Measurements from ENCODE around the gene FOXN3.
"Not testable (repeated sequence)": the region's sequence is repeated elsewhere in the genome, so short reads cannot be mapped to it uniquely, and the experiment has no call there.

The FOXN3 gene

DNA sequence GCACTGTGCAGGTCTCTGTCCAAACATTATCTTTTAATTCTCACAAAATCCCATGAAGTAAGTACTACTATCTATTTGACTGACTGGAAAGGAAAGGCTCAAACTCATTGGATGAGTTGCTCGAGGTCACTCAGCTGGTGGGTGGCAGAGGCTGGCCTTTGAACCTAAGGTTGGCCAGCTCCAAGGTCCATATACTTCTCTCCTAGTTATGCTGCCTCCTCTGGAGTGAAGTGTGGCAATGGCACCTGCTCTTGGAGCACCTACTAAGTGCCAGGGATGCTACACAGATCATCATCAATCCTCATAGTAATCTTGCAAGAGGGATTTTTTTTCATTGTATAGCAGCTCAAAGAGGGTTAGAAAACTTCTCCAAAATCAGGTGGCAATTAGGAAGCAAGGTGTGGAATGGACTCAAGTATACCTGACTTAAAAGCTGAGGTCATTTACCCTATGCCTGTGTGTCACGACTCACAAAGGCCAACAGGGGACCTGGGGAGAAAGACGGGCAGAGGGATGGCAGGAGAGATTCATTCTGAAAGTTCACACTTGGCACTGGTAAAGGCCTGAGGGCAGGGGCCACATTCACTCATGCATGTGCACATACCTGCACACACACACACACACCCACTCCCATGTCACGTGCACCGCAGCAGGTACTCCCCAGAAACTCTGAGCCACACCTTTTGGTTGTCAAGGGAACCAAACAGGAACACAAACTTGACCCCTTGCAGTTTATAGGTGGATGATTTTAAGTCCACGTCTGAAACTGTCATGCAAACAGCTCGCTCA, 146.4 kb downstream of the FOXN3 start:
- no peak for DNase-seq

DNA sequence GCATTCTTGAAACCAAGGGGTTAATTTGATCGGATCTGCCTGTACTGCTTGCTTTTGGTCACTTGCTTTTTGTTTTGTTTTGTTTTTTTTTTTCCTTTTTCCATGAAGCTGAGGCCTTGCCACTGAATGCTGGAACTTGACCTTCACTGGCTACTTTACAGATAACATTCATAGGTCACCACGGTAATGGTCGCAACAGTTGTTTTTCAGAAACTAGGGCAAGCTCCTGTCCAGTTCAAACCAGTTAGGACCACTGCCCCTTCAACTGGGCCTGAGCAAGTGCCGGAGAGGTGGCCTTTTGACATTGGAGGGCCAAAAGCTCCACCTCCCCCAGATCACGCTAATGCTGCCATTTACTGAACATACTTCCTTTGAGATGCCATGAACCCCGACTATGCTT, 147.6 kb downstream of the FOXN3 start:
- no peak for DNase-seq

DNA sequence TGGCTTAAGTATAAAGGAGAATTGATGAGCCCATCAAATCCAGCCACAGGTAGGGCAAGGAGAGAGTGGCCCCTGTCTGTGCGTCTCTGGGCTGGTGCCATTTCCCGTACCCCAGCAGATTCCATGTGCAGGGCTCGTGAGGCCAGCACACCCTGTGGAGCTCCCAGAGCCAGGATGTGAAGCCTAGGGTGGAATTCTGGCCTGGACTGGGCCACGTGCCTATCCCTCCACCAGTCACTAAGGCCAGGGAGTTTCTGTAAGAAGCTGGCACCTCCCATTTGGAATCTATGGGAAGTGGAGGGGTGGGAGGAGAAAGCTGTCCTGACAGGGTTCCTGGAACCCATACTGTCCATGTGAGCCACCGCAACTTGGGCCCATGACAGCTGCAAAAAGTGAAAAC, 148.5 kb downstream of the FOXN3 start:
- no peak for DNase-seq

DNA sequence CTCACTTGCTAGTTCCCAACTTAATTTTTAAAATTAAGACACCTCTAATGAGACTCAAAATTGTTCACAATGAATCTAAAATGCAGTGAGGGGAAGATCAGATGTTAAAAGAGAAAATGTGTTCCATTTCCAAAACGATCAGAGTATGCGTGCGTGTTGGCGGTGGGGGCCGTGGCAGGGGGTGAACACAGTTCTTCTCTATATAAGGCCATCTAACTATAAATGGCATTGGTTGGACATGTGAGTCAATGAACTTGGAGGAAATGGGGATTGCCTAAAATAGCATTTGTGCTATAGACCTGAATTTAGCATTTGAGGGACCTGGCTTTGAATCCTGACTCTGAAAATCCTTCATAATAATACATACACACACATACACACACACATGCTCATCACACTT, 149.4 kb downstream of the FOXN3 start:
- no peak for DNase-seq

DNA sequence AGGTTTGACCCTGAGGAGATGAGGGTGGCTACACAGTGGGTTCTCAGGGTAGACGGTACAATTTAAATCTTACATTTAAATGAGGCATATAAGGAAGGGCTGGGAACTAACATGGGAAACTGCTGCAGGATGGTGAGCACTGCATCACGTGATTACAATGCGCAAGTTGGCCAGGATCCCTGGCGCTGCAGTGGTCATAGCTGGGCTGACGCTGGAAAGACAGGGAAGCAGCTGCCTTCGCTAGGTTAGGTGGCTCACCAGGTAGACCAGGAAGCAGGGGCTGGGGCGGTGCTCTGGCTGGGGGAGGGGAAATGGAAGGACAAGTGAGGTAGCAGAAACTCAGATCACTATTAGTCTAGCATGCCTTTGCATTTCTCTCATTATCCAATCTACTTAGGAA, 149.9 kb downstream of the FOXN3 start:
- no peak for DNase-seq

DNA sequence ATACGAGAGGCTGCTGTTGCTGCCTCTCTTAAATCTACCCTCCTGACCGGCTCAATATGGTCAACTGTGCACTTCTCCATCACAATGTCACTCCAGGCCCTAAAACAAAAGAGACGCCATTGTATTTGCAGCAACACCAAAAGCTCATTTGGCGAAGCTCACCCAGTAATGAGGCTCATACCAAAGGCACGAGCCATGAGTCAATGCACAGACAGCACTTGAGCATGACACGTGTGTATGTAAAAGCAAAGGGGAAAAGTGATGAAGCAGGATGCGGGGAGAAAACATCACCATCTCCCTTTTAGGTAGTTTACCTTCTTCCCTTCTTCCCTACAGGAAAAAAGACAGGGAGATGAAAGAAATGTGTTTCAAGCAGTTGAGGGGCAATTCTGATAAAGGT, 150.3 kb downstream of the FOXN3 start:
- DNase-seq = no peak

DNA sequence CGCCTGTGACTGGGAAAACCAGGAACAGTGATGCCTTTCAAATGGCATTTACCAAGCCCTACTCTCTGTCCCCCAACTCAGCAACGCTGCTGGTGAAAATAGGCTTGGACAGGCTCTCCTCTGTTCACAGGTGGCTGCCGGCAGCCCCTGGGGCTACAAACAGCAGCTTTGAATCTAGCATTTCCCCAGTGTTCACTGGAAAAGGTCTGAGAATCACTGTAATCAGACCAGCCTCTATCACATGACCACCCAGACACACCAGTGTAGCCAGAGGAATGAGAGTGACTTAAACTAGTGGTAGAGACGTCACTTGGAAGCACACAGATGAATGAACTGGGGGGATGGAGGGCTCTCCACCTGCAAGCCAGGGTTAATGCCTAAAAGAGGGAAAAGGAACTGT, 151.8 kb downstream of the FOXN3 start:
- no peak for DNase-seq

DNA sequence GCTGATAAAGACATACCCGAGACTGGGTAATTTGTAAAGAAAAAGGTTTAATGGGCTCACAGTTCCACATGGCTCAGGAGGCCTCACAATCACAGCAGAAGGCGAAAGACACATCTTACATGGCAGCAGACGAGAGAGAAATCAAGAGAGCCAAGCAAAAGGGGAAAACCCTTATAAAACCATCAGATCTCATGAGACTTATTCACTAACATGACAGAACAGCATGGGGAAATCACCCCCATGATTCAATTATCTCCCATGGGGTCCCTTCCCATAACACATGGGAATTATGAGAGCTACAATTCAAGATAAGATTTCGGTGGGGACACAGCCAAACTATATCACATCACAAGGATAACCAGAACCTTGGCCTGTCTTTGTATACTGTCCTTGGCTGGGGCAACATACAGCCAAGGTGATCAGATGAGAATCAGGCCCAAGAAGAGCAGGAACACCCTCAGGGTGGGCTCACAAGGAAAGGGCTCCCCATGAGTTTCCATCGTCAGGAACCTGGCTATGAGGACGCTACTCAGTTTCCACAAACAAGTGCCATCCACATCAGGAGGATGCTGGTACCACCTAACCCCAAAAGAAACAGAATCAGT, 152.7 kb downstream of the FOXN3 start:
- DNase-seq = no peak

DNA sequence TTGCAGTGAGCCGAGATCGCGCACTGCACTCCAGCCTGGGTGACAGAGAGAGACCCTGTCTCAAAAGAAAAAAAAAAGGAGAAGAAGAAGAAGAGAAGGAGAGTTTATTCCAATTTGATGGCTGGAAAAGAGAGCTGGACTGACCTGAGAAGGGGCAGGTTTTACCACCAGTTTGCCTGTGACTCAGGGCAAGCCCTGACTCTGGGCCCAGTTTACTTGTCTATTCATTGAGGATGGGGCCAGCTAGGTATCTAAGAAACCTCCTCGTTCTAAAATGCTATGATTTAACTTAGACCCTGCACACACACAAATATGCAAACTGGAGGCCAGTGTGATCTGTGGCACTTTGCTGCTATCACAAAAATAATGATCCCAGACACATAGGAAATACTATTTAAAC, 155.0 kb downstream of the FOXN3 start:
- DNase-seq = no peak

DNA sequence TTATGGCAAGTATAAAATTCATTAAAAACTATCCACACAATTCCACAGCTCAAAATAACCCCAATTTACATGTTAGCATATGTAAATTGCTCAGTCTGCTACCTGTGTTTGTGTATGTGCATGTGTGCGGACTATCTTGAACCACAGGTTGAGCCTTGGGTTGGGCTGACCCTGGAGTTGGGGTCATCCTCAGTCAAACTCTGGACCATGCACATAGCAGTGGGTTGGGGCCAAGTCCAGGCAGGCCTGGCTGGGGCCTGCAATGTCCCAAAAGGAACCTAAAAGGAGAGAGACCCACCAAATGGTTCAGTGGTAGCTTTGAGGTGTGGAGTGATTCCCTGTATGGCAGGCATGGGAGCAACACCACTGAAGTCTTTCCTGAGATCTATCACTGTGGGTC, 156.1 kb downstream of the FOXN3 start:
- DNase-seq = no peak

DNA sequence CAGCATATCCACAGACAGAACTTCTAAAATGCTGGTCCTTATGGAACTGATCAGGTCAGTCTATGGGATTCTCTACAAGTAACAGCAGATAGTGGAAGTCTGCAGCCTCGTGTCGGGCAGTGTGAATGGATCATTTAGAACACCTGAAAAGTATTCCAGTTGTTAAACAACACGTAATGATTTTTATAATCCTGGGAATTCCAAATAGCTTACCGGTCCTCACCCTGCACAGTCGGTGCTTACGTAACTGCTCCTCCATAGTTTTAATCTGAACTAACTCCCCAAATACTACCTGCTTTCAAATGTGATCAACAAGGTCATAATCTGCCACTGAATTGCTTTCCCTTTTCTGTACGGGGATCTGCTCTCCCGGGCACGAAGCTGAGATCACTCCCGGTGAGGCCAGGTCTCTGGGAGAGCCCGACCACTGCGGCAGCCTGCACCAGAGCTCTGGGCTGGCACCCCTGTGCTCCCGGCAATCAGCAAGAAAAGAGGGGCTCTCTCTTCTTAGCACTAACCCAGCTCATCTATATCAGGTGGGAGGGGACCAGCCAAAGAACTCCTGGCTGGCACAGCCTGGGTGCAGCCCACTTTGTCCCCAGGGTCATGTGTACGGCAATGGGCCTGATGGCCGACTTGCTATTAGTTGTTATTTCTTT, 157.0 kb downstream of the FOXN3 start:
- no peak for DNase-seq

DNA sequence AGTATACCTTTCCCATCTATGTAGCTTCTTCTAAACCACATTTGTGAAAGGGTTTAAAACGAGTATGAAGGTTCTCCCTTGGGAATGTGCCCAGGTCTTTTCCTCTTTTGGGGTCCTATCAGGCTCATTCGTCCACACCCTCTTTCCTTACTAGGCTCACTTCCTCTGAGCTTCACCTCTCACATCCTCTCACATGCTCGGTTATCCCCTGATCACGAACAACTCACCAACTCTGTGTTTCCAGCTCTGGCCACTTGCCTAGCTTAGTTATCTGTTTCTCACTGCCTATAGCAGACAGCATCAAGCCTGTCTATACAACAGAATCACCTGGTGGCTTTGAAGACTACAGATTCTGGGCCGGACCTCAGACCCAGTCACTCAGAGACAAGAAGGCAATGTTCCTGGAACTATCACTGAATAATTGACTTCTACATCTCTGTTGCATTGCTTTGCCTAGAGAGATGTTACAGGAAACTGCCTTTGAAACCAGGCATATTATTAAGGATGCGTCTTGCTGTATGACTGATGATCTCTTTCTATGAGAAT, 158.2 kb downstream of the FOXN3 start:
- DNase-seq = no peak

DNA sequence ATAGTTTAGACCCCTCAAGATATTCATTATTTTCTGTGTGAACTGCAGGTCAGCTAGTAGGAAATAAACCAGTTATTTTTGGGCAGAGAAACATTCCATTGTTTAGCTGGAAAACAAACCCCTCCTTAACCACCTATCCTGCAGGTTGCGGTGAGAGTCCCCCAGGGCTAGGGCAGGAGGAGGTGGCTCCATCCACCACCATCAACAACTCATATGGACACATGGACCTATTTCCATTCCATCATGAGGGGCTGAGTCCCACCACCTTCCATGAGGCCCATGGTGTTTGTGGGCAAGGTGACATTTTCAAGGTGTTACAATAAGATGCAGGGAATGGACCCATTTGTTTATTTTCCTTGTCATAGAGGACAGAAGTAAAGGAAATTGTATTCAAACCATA, 160.1 kb downstream of the FOXN3 start:
- no peak for DNase-seq

DNA sequence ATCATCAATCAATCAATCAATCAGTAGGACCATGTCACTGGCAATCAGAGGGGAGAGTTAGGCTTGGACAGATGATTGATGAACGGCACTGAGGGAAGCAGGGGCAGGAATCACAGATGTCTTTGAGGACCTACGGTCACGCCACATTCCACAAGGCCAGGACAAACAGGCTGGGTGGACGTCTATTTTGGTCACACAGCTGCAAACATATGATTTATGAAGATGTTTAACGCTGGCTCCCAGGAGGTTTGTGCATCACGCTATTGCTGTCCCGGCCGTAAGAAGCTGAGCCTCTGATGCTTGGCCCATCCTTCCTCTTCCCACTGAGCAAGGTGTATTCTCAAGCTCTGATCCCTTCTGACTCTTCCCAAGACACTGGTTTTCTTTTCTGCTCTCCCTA, 160.8 kb downstream of the FOXN3 start:
- DNase-seq = no peak

DNA sequence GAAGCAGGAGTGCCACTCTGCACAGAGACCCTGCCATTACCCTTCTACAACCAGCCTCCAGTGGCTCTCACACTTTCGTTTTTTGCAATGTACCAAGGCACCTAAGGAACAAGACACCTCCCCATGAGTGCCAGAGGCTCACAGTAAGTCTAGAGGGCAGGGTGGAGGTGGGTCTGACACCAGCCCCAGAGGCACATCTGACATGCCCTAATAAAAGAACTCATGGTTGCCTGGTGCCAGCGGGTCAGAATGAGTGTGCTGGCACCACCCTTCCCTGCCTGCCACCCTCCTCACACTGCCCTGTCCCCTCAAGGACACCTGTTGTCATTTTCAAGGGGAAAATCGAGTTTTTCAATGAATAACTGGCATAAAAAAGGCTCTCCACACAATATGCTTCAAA, 161.2 kb downstream of the FOXN3 start:
- no peak for DNase-seq

DNA sequence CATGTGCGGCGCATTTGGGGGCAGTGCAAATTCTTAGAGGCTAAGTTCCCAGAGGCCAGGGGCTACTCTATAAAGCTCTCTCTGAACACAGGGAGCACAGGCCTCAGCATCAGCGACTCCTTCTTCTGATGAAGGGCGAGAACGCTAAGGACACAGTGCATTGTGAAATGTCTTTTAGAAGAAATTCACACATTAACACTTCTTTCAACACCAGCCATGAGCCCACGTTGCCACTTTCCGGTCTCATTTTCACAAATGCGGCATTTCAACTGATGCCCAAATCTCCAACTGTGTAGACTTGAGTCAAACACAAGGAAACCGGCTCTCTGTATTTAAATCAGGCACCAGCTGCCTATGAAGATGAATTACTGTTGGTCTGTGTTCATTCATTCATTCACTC, 162.0 kb downstream of the FOXN3 start:
- DNase-seq = no peak

DNA sequence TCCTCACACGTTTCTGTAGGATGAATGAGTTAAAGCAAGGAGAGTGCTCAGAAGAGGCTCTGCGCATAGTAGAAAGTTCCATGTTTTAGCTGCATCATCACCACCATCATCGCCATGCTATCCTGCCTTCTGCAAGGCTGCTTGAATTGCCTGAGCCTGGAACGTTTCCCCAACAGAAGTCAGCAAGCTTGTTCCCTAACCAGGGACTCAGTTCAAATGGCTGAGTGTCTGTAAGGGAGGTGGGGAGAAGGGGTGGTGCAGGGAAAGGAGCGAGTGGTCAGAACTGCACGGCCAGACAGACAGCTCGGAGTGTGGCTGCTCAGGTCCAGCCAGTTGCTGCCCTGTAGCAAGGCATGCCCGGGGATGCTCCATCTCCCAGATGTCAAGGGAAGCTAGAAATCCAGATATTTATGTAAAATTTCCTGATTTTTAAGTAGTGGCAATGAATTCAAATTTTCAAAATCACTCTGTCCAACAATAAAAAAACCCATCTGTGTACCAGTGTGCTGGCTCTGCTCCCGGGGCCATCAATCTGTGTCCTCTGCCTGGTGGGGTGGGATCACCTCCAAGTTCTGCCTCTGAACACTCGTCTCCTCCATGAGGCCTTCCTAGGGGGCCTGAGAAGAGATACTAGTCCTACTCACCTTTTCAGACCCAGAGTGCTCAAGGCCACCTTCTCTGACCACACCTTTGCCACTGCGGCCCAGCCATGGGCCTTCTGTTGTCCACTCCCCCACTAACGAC, 162.7 kb downstream of the FOXN3 start:
- DNase-seq = no peak

DNA sequence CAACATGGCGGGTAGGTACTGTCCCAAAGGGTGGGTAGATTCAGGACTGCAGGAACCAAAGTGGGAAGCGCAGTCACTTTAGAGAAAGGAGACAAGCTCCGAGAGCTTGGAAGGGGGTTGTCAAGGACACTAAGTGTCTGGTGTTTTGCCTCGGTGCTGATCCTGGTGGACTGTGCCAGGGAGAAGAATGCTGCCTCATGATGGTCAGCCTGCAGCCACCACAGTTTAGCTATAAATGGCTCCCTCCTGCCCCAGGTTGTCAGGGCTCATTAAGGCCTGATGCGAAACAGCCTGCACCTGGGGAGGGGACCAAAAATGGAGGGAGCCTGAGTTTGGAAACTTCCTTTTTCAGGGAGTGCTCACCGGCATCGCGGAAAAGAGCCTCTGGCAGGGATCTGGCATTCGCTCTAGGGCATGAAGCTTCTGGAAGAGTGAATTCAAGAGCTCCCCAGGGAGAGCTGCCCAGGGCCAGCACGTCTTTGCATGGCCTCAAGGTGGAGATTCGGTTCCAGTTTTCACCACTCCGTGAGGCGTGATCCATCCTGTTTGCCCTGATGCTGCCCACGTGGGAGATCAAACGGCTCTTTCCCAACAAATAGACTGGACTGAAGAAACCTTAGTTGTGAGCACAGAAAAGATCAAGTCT, 164.0 kb downstream of the FOXN3 start:
- DNase-seq = no peak

DNA sequence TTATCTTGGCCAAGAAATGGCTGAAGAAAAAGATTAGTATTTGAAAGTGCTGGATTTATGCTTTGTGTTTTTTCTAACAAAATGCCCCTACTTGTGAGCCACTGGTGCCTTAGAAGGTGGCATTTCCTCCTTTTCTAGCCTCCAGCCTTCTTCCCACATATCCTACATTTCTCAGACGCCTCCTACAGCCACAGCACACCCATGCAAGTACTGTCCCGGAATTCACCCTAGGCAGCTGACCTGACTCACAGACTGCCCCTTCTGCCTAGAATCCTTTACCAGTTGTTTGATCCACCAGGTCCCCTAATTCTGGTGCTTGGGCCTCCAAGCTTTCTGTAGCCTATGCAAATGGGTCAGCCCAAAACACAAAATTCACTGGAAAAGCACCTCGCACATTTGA, 166.0 kb downstream of the FOXN3 start:
- DNase-seq = no peak

DNA sequence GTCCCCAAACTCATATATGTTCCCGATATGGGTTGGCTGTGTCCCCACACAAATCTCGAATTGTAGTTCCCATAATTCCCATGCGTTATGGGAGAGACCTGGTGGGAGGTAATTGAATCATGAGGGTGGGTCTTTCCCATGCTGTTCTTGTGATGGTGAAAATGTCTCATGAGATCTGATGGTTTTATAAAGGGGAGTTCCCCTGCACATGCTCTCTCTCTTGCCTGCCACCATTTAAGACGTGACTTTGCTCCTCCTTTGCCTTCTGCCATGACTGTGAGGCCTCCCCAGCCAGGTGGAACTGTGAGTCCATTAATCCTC, 166.4 kb downstream of the FOXN3 start:
- DNase-seq = not testable (repeated sequence)

DNA sequence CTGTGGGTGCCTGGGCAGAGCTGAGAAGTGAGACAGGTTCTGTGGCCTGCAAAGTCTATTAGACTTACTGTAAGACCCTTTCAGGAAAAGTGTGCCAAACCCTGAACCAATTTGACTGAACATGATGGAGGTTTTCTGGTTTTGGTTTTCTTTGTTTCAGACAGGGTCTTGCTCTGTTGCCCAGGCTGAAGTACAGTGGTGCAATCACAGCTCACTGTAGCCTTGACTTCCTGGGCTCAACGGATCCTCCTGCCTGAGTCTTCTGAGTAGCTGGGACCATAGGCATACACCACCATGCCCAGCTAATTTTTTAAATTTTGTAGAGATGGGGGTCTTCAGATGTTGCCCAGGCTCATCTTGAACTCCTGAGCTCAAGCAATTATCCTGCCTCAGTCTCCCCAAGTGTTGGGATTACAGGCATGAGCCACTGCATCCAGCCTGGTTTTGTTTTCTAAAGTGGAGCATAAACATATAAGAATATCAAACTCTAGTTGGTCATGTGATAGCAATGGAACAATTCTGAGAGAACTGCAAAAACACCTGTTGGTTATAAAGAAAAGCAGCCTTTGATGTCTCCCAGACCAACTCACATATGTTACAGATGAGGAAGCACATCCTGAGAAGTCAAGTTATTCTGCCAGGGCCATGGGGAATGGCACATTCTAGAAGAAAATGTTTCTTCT, 166.9 kb downstream of the FOXN3 start:
- DNase-seq = no peak

DNA sequence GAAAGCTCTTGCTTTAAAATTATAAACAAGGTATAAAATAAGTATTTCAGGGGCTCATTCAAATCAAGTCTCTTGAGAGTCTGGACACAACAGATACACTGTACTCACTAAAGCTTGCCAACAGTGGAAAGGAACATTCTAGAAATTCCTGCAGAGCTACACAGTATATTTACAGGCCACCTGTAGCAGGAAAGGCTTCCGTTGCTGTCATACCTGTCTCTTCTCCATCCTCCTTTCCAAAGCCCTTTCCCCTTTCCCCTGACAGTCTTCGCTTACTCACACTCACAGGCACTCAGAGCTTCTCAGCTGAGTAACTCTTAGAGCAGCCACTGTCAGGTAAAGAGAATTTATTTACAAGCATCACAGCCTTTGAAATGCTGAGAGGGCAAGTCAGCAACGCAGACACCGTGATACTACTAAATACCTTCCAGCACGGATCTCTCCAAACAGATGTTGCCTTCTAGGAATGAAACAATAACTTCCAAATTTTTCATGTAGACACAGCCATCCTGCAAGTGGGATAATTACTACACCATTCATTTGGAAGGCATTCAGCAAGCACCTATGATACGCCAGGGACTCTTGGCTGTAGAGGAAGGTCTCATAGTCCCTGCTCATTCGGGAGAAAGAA, 167.9 kb downstream of the FOXN3 start:
- peak; percentile 80 for DNase-seq

All from kidney glomerular epithelial cell (primary cell).